Measurements from ENCODE around the gene UTS2R. TPM values are rescaled to one million over a fixed set of nuclear protein-coding genes. Genes with fewer than 3 reads are reported as not detected.
"Not testable (repeated sequence)": the region's sequence is repeated elsewhere in the genome, so short reads cannot be mapped to it uniquely, and the experiment has no call there.

UTS2R gene
- total RNA-seq, 2 donors from 2014 or later = not detected

DNA sequence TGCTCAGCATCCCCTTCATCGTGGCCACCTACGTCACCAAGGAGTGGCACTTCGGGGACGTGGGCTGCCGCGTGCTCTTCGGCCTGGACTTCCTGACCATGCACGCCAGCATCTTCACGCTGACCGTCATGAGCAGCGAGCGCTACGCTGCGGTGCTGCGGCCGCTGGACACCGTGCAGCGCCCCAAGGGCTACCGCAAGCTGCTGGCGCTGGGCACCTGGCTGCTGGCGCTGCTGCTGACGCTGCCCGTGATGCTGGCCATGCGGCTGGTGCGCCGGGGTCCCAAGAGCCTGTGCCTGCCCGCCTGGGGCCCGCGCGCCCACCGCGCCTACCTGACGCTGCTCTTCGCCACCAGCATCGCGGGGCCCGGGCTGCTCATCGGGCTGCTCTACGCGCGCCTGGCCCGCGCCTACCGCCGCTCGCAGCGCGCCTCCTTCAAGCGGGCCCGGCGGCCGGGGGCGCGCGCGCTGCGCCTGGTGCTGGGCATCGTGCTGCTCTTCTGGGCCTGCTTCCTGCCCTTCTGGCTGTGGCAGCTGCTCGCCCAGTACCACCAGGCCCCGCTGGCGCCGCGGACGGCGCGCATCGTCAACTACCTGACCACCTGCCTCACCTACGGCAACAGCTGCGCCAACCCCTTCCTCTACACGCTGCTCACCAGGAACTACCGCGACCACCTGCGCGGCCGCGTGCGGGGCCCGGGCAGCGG lies 3.2 kb downstream of the UTS2R start:
- WGBS = 51% methylated on average over 72 of the region's 79 CpGs
- H3K4me3 ChIP-seq = no peak overlapping the region
- peaks cover 44% of the 10 kb centered on the region for H3K27me3 ChIP-seq (replicated peaks; ENCODE audit: insufficient read depth)
- no peaks in the 10 kb centered on the region for H3K36me3 ChIP-seq
- no peak overlapping the region for H3K27ac ChIP-seq
- H3K9me3 ChIP-seq = no peaks in the 10 kb centered on the region
- intact Hi-C loops (cut with DNase I) = no loop called here
- TF ChIP-seq POLR2AphosphoS5 (IDR thresholded peaks at IDR 0.05) (no peak), POLR2A (IDR thresholded peaks at IDR 0.05) (no peak)
- TF ChIP-seq, protein P1, sequence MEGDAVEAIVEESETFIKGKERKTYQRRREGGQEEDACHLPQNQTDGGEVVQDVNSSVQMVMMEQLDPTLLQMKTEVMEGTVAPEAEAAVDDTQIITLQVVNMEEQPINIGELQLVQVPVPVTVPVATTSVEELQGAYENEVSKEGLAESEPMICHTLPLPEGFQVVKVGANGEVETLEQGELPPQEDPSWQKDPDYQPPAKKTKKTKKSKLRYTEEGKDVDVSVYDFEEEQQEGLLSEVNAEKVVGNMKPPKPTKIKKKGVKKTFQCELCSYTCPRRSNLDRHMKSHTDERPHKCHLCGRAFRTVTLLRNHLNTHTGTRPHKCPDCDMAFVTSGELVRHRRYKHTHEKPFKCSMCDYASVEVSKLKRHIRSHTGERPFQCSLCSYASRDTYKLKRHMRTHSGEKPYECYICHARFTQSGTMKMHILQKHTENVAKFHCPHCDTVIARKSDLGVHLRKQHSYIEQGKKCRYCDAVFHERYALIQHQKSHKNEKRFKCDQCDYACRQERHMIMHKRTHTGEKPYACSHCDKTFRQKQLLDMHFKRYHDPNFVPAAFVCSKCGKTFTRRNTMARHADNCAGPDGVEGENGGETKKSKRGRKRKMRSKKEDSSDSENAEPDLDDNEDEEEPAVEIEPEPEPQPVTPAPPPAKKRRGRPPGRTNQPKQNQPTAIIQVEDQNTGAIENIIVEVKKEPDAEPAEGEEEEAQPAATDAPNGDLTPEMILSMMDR (IDR thresholded peaks at IDR 0.05) = no peak
- peaks cover 4% of the 10 kb centered on the region for H3K4me1 ChIP-seq (replicated peaks)
- DNase-seq (ENCODE audit: low spot score) = no peak

- no peak overlapping the region for H3K4me3 ChIP-seq
- no peak for DNase-seq (ENCODE audit: low spot score)
- intact Hi-C loops (cut with DNase I) = no loop called here
- no peak overlapping the region for H3K27ac ChIP-seq
- no peaks in the 10 kb centered on the region for H3K36me3 ChIP-seq
- WGBS = 77% methylated on average over 28 of the region's 46 CpGs
- TF ChIP-seq, protein P1 (IDR thresholded peaks at IDR 0.05) = no peak
- TF ChIP-seq POLR2A (IDR thresholded peaks at IDR 0.05) (no peak), POLR2AphosphoS5 (IDR thresholded peaks at IDR 0.05) (no peak)
- H3K27me3 ChIP-seq (replicated peaks; ENCODE audit: insufficient read depth) = peaks cover 41% of the 10 kb centered on the region
- H3K9me3 ChIP-seq = no peaks in the 10 kb centered on the region
- peaks cover 4% of the 10 kb centered on the region for H3K4me1 ChIP-seq (replicated peaks)
Observed at GRCh38 chr17:82375359-82376041, 3.9 kb downstream of the UTS2R start.

- no peak overlapping the region for H3K27ac ChIP-seq
- peaks cover 4% of the 10 kb centered on the region for H3K4me1 ChIP-seq (replicated peaks)
- H3K27me3 ChIP-seq (replicated peaks; ENCODE audit: insufficient read depth) = peaks cover 39% of the 10 kb centered on the region
- H3K36me3 ChIP-seq = no peaks in the 10 kb centered on the region
- H3K9me3 ChIP-seq = no peaks in the 10 kb centered on the region
- no peak overlapping the region for H3K4me3 ChIP-seq
- intact Hi-C loops (cut with DNase I) = no loop called here
- WGBS = 81% methylated on average over 16 of the region's 16 CpGs
- TF ChIP-seq, protein P1 (IDR thresholded peaks at IDR 0.05) = no peak
- no peak for TF ChIP-seq POLR2AphosphoS5 (IDR thresholded peaks at IDR 0.05)
- no peak for TF ChIP-seq POLR2A (IDR thresholded peaks at IDR 0.05)
- DNase-seq (ENCODE audit: low spot score) = no peak
Observed at GRCh38 chr17:82376042-82376730, 4.6 kb downstream of the UTS2R start.

DNA sequence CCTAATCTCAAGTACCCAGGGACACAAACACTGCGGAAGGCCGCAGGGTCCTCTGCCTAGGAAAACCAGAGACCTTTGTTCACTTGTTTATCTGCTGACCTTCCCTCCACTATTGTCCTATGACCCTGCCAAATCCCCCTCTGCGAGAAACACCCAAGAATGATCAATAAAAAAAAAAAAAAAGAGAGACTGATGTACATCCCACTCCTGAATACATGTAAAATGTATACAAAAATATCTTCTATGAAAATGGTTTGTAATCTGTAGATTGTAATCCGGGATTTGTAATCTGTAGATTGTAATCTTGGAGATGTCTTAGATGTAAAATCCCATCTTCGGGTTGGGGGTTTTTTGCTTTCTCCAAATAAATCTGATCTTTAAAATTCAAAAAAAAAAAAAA lies 5.7 kb downstream of the UTS2R start:
- H3K36me3 ChIP-seq; H3K4me1 ChIP-seq (replicated peaks); intact Hi-C loops (cut with DNase I); H3K27ac ChIP-seq; H3K9me3 ChIP-seq; DNase-seq (ENCODE audit: low spot score); H3K4me3 ChIP-seq: not testable (repeated sequence)
- 75% methylated on average over 3 of the region's 5 CpGs for WGBS
- peaks cover 31% of the 10 kb centered on the region for H3K27me3 ChIP-seq (replicated peaks; ENCODE audit: insufficient read depth)

DNA sequence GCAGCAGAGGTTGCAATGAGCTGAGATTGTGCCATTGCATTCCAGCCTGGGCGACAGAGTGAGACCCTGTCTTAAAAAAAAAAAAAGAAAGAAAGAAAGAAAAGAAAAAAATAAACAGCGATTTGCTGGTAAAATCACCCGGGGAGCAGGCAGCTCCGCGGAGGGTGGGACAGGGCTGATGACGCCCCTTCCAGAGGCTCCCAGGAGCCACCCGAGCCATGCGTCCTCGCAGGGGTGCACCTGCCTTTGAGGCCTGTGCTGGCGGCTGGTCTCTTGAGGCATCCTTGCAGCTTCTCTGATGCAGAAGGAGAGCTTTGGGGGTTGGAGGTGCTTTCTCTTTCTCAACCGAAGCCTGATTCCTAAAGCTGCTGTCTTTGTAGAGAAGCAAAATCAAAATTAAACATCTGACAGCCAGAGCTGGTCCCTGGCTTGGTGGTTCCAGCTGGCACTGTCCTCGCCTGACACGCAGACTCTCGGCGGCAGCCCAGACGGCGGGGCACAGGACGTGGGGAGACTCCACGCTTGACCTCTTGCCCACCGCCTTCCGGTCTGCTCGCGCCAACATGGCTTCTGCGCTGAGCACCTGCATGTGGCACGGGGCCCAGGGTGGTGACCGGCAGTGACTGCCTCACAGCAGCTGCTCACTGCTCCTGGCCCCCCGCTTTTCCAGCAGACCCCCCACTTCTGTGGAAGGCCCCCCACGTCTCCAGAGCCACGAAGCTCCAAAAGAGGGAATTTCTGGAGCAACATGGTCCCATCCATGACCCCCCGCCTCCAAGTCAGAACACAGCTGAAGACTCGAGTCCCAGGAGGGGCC lies 6.6 kb downstream of the UTS2R start:
- Histone ChIP-seq H3K4me3 (no peak overlapping the region), H3K27ac (no peak overlapping the region), H3K4me1 (replicated peaks) (no peaks in the 10 kb centered on the region), H3K36me3 (no peaks in the 10 kb centered on the region), H3K9me3 (no peaks in the 10 kb centered on the region), H3K27me3 (replicated peaks; ENCODE audit: insufficient read depth) (peaks cover 30% of the 10 kb centered on the region)
- no peak for DNase-seq (ENCODE audit: low spot score)
- intact Hi-C loops (cut with DNase I) = no loop called here
- TF ChIP-seq POLR2A (IDR thresholded peaks at IDR 0.05) (no peak), POLR2AphosphoS5 (IDR thresholded peaks at IDR 0.05) (no peak)
- TF ChIP-seq, protein P1 (IDR thresholded peaks at IDR 0.05) = no peak
- WGBS = 77% methylated on average over 29 of the region's 31 CpGs
